Measurements from ENCODE around the gene HAUS3. TPM values are rescaled to one million over a fixed set of nuclear protein-coding genes. Genes with fewer than 3 reads are reported as not detected.
A peak's percentile ranks its signal among the peaks of the same experiment; 100 is the strongest.

HAUS3 gene
- total and polyA plus RNA-seq, 10 of the 15 experiments (the other 5 are each of a cell fraction or from before 2014, with no cell fraction given) = 4.2 to 23.9 (median 12.3) TPM

- ChIA-PET CTCF (interaction anchor here (1.0 to 1.4 kb wide), 2 partner anchors 102 to 121 kb away, joined by 4 read pairs; no protein-coding TSS in a partner anchor), POLR2A (no interaction called here), SMC1A (ENCODE audit: uncharacterized antibody, unreplicated experiment) (interaction anchor here (1.0 kb wide), 1 partner anchor 121 kb away, joined by 4 read pairs; no protein-coding TSS in a partner anchor), RAD21 (ENCODE audit: unreplicated experiment) (interaction anchor here (1.0 to 1.4 kb wide), 2 partner anchors 9 to 64 kb away, joined by 3 to 4 read pairs; no protein-coding TSS in a partner anchor)
- H3K4me3 ChIP-seq = no peak overlapping the region
- no peak for DNase-seq (ENCODE audit: low read depth, low spot score)
- no peak overlapping the region for H2AFZ ChIP-seq (ENCODE audit: control insufficient read depth, low read depth, low read length)
- H3K79me2 ChIP-seq (ENCODE audit: control insufficient read depth, insufficient read depth, low read length) = no peaks in the 10 kb centered on the region
- BruUV-seq (replicated peaks) = no TSS peak
- H3K36me3 ChIP-seq (ENCODE audit: control insufficient read depth in 2 of 2, insufficient read depth in 2 of 2, low read length in 1 of 2) = no peaks in the 10 kb centered on the region
- no peak overlapping the region for H3K27ac ChIP-seq (ENCODE audit: control insufficient read depth, insufficient read depth)
- no peak overlapping the region for H3K4me2 ChIP-seq (ENCODE audit: control insufficient read depth, insufficient read depth)
- TF ChIP-seq MEF2B (IDR thresholded peaks at IDR 0.05; ENCODE audit: partially characterized antibody, poor library complexity, severe bottlenecking) (peak; percentile 70), HDAC2 (IDR thresholded peaks at IDR 0.05) (no peak), IKZF2 (IDR thresholded peaks at IDR 0.05) (peak; percentile 49 to 63; a peak in 2 of 4 replicates), NR2F1 (conservative IDR thresholded peaks at IDR 0.05) (0 out of 2 replicates have a peak, but pooled peaks have one; percentile 30), SPI1 (IDR thresholded peaks at IDR 0.05; ENCODE audit: borderline replicate concordance, insufficient read depth, low read depth, low read length) (peak; percentile 48; the same call in 1 of the 2 replicates), SKIL (IDR thresholded peaks at IDR 0.05; ENCODE audit: low read depth, poor library complexity, severe bottlenecking) (peak; percentile 35), IKZF1 (conservative IDR thresholded peaks at IDR 0.05) (peak; percentile 63), BHLHE40 (IDR thresholded peaks at IDR 0.05; ENCODE audit: borderline replicate concordance in 1 of 2, low read depth in 2 of 2, low read length in 1 of 2) (peak; percentile 97), FOXK2 (IDR thresholded peaks at IDR 0.05) (no peak)
- no peak for FAIRE-seq
- peaks cover 8% of the 10 kb centered on the region; the same call in 1 of the 2 replicates for H3K4me1 ChIP-seq (ENCODE audit: control insufficient read depth, insufficient read depth, low read length)
- H4K20me1 ChIP-seq (ENCODE audit: control insufficient read depth, insufficient read depth) = no peaks in the 10 kb centered on the region
- intact Hi-C loops (cut with micrococcal nuclease; ENCODE audit: unreplicated experiment) (no loop called here), in situ Hi-C loops (cut with MboI) (no loop called here)
- 3% methylated on average over 24 of the region's 24 CpGs for WGBS (ENCODE audit: insufficient coverage, insufficient replicate concordance, low lambda C conversion rate, missing lambda C conversion rate)
- H3K27me3 ChIP-seq (replicated peaks in 1 of 2; ENCODE audit: control insufficient read depth in 2 of 2, insufficient read depth in 2 of 2, low read length in 1 of 2) = peaks cover 0 to 1% of the 10 kb centered on the region in 2 experiments; a peak in 2 of 4 replicates
- H3K9ac ChIP-seq (ENCODE audit: control insufficient read depth, insufficient read depth, low read length) = no peak overlapping the region
- ATAC-seq = peak; percentile 80
- no peaks in the 10 kb centered on the region for H3K9me3 ChIP-seq (replicated peaks; ENCODE audit: control insufficient read depth, insufficient read depth, low read length)
Measured at GRCh38 chr4:2290974-2291704, 49.2 kb upstream of the HAUS3 start.

All from GM12878 (cell line).